Trophoblast cell (in vitro differentiated cells and primary cell): ENCODE measurements around the gene TPD52L2.

Experiments used
- DNase-seq, 2 donors: peaks; one replicate each; pipeline ENCODE4 v3.0.0-alpha.2; 2016
- H2AFZ ChIP-seq: 2 replicates; pipeline ENCODE4 v1.6.1; 2013; ENCODE audit warnings: low read length, moderate library complexity, mild to moderate bottlenecking; ENCODE audit not compliant: insufficient read depth, poor library complexity
- H2AK5ac ChIP-seq: 2 replicates; pipeline ENCODE4 v1.6.1; 2013; ENCODE audit warnings: mild to moderate bottlenecking, low read length
- H2BK120ac ChIP-seq: 2 replicates; pipeline ENCODE4 v1.6.1; 2013; ENCODE audit warnings: low read length, mild to moderate bottlenecking, moderate library complexity; ENCODE audit not compliant: insufficient read depth, poor library complexity
- H2BK12ac ChIP-seq: 2 replicates; pipeline ENCODE4 v1.6.1; 2013; ENCODE audit warnings: mild to moderate bottlenecking, low read length, moderate library complexity
- H2BK5ac ChIP-seq: 2 replicates; pipeline ENCODE4 v1.6.1; 2013; ENCODE audit warnings: low read length, low read depth, moderate library complexity, mild to moderate bottlenecking; ENCODE audit not compliant: poor library complexity
- H3K14ac ChIP-seq: 2 replicates; pipeline ENCODE4 v1.6.1; 2013; ENCODE audit warnings: mild to moderate bottlenecking, low read length
- H3K18ac ChIP-seq: 2 replicates; pipeline ENCODE4 v1.6.1; 2013; ENCODE audit warnings: mild to moderate bottlenecking, low read length
- H3K23ac ChIP-seq: 2 replicates; pipeline ENCODE4 v1.6.1; 2013; ENCODE audit warnings: low read length
- H3K27ac ChIP-seq: 2 replicates; pipeline ENCODE4 v1.5.1; 2013; ENCODE audit warnings: low read depth, mild to moderate bottlenecking, inconsistent platforms, low read length, moderate library complexity
- H3K27me3 ChIP-seq: 2 replicates; pipeline ENCODE4 v1.6.1; 2013; ENCODE audit warnings: inconsistent platforms, mild to moderate bottlenecking, low read length, moderate library complexity; ENCODE audit not compliant: insufficient read depth
- H3K36me3 ChIP-seq, 2 experiments: 1 replicate in 1 of 2; 2 replicates in 1 of 2; pipeline ENCODE4 v1.6.1; 2013; ENCODE audit warnings: low read length in 2 of 2, mild to moderate bottlenecking in 2 of 2, moderate library complexity in 1 of 2; ENCODE audit not compliant: insufficient read depth in 2 of 2, control insufficient read depth in 1 of 2
- H3K4ac ChIP-seq: 2 replicates; pipeline ENCODE4 v1.6.1; 2013; ENCODE audit warnings: low read depth, mild to moderate bottlenecking, low read length, moderate library complexity
- H3K4me1 ChIP-seq, 2 experiments: 1 replicate in 1 of 2; 2 replicates in 1 of 2; pipeline ENCODE4 v1.6.1; 2013; ENCODE audit warnings: low read length in 2 of 2, mild to moderate bottlenecking in 2 of 2, moderate library complexity in 1 of 2; ENCODE audit not compliant: insufficient read depth in 2 of 2, control insufficient read depth in 1 of 2
- H3K4me2 ChIP-seq: 2 replicates; pipeline ENCODE4 v1.6.1; 2013; ENCODE audit warnings: inconsistent platforms, mild to moderate bottlenecking, low read length, moderate library complexity
- H3K4me3 ChIP-seq: 2 replicates; pipeline ENCODE4 v1.5.1; 2013; ENCODE audit warnings: mild to moderate bottlenecking, low read depth, low read length, inconsistent platforms
- H3K79me1 ChIP-seq: one replicate; pipeline ENCODE4 v1.6.1; 2013; ENCODE audit warnings: low read length
- H3K79me2 ChIP-seq: 2 replicates; pipeline ENCODE4 v1.6.1; 2013; ENCODE audit warnings: low read length, mild to moderate bottlenecking; ENCODE audit not compliant: control insufficient read depth, insufficient read depth, poor library complexity
- H3K9ac ChIP-seq: 2 replicates; pipeline ENCODE4 v1.6.1; 2013; ENCODE audit warnings: mild to moderate bottlenecking, low read length
- H3K9me3 ChIP-seq: 2 replicates; pipeline ENCODE4 v1.6.1; 2013; ENCODE audit warnings: low read depth, mild to moderate bottlenecking, control low read depth, inconsistent platforms, low read length; ENCODE audit not compliant: insufficient read depth
- H4K12ac ChIP-seq: 2 replicates; pipeline ENCODE4 v1.6.1; 2013; ENCODE audit warnings: low read depth, mild to moderate bottlenecking, low read length, moderate library complexity
- H4K8ac ChIP-seq: 2 replicates; pipeline ENCODE4 v1.6.1; 2013; ENCODE audit warnings: low read depth, mild to moderate bottlenecking, low read length, moderate library complexity
- H4K91ac ChIP-seq: one replicate; pipeline ENCODE4 v1.6.1; 2013; ENCODE audit warnings: low read depth, mild to moderate bottlenecking, low read length, moderate library complexity
- WGBS: extraction: QIAGEN DNeasy Blood & Tissue Kit; methylation state at CpG from one replicate; pipeline ENCODE4 v1.1.7; 2013; ENCODE audit warnings: missing lambda C conversion rate; ENCODE audit not compliant: insufficient read length, insufficient coverage; ENCODE audit errors: extremely low coverage; 5-methylcytosine and 5-hydroxymethylcytosine counted together

Gene TPD52L2

GRCh38 chr20:63837479-63837878 lies 27.6 kb upstream of the TPD52L2 start:
- Histone ChIP-seq H3K9ac (no peak overlapping the region), H3K4me1 (peaks cover 20 to 25% of the 10 kb centered on the region in 2 experiments), H4K12ac (no peak overlapping the region), H3K4ac (no peak overlapping the region), H3K27me3 (no peaks in the 10 kb centered on the region), H3K18ac (no peak overlapping the region), H3K4me2 (no peak overlapping the region), H4K91ac (no peak overlapping the region), H4K8ac (no peak overlapping the region), H2AFZ (no peak overlapping the region), H3K23ac (no peak overlapping the region), H3K9me3 (peaks cover 2% of the 10 kb centered on the region), H3K36me3 (no peaks in the 10 kb centered on the region), H2BK120ac (no peak overlapping the region), H3K4me3 (no peak overlapping the region), H3K79me2 (no peaks in the 10 kb centered on the region), H2AK5ac (no peak overlapping the region), H3K79me1 (peaks cover 12% of the 10 kb centered on the region), H2BK12ac (no peak overlapping the region), H3K27ac (no peak overlapping the region), H3K14ac (no peak overlapping the region), H2BK5ac (no peak overlapping the region)
- DNase-seq, result peak in 1 of 2 donors; percentile 26
- no CpG with 5 or more reads among the region's 8 CpGs for WGBS

DNA sequence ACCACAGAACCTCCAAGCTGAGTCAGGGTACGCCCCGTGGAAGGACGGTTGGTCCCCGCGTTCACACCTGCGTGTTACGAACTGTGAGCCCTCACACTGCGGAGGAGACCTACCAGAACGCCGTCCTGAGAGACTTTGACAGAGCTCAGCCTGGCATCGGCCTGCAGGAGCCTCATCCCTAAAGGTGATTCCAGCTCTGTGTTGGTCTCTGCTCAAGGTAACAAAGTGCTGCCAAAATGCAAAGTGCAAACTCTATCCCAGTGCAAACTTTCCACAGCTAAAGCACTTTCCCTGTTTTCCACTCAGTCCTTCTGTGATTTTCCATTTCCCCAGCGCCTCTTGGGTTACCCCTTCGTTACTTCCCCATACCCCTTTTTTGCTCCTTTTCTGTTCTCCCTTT lies 25.4 kb upstream of the TPD52L2 start:
- Histone ChIP-seq H3K23ac (no peak overlapping the region), H4K12ac (no peak overlapping the region), H3K4me1 (peaks cover 12 to 19% of the 10 kb centered on the region in 2 experiments), H3K27ac (no peak overlapping the region), H3K36me3 (no peaks in the 10 kb centered on the region), H4K91ac (no peak overlapping the region), H3K27me3 (no peaks in the 10 kb centered on the region), H3K4me2 (no peak overlapping the region), H3K79me2 (no peaks in the 10 kb centered on the region), H4K8ac (no peak overlapping the region), H2BK5ac (no peak overlapping the region), H3K18ac (no peak overlapping the region), H3K4ac (no peak overlapping the region), H2BK120ac (no peak overlapping the region), H3K79me1 (peaks cover 8% of the 10 kb centered on the region), H3K4me3 (no peak overlapping the region), H3K9ac (no peak overlapping the region), H2AFZ (no peak overlapping the region), H2AK5ac (peak overlapping the region; percentile 15), H2BK12ac (peak overlapping the region; percentile 24), H3K14ac (no peak overlapping the region), H3K9me3 (peaks cover 2% of the 10 kb centered on the region)
- WGBS, result no CpG with 5 or more reads among the region's 13 CpGs
- DNase-seq, result no peak

DNA sequence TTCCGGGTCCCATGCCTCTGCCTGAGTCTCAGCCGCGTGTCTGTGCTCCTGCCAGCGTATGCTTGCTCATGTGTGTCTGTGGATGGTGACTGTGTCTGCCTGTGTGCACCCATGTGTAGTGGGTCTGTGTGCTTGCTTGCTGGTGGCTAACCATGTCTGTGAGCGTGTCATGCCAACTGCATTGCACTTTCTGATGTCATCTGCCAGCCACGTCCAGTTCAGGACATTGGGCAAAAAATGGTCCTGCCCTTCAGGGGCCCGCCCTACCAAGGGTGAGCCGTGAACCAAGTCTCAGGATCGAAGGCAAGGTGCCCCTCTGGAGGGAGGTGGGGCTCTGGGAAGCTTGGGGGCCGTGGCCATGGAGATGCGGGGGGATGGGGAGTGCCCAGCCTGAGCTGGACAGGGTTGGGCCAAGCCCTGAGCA lies 24.7 kb upstream of the TPD52L2 start:
- no peak overlapping the region for H2BK120ac ChIP-seq
- peaks cover 6% of the 10 kb centered on the region for H3K79me1 ChIP-seq
- no peak overlapping the region for H2AFZ ChIP-seq
- peak overlapping the region; percentile 25 for H3K18ac ChIP-seq
- no peak overlapping the region for H3K27ac ChIP-seq
- peak overlapping the region; percentile 31 for H2AK5ac ChIP-seq
- H2BK12ac ChIP-seq, result peak overlapping the region; percentile 27
- H3K23ac ChIP-seq, result no peak overlapping the region
- H4K91ac ChIP-seq, result no peak overlapping the region
- H4K12ac ChIP-seq, result no peak overlapping the region
- H3K27me3 ChIP-seq, result no peaks in the 10 kb centered on the region
- H2BK5ac ChIP-seq, result peak overlapping the region; percentile 7
- peaks cover 2% of the 10 kb centered on the region for H3K9me3 ChIP-seq
- no peaks in the 10 kb centered on the region for H3K79me2 ChIP-seq
- no peak overlapping the region for H4K8ac ChIP-seq
- H3K14ac ChIP-seq, result peak overlapping the region; percentile 50
- WGBS, result no CpG with 5 or more reads among the region's 11 CpGs
- H3K4me1 ChIP-seq, result peaks cover 8 to 12% of the 10 kb centered on the region in 2 experiments
- H3K36me3 ChIP-seq, result no peaks in the 10 kb centered on the region
- no peak overlapping the region for H3K4ac ChIP-seq
- no peak for DNase-seq
- no peak overlapping the region for H3K9ac ChIP-seq
- peak overlapping the region; percentile 18 for H3K4me3 ChIP-seq
- no peak overlapping the region for H3K4me2 ChIP-seq

- no peak overlapping the region for H3K14ac ChIP-seq
Observed at GRCh38 chr20:63842258-63842657, 22.8 kb upstream of the TPD52L2 start.

More at GRCh38 chr20:63842258-63842657, 22.8 kb upstream of the TPD52L2 start:
- peaks cover 16 to 22% of the 10 kb centered on the region in 2 experiments for H3K4me1 ChIP-seq
- H3K79me2 ChIP-seq, result no peaks in the 10 kb centered on the region
- no peak overlapping the region for H3K9ac ChIP-seq
- H3K27me3 ChIP-seq, result no peaks in the 10 kb centered on the region
- H3K79me1 ChIP-seq, result peaks cover 14% of the 10 kb centered on the region
- H3K23ac ChIP-seq, result no peak overlapping the region
- no peak overlapping the region for H2AK5ac ChIP-seq
- H2AFZ ChIP-seq, result no peak overlapping the region
- H2BK120ac ChIP-seq, result no peak overlapping the region
- H4K91ac ChIP-seq, result no peak overlapping the region
- no peak overlapping the region for H4K12ac ChIP-seq
- peaks cover 2% of the 10 kb centered on the region for H3K9me3 ChIP-seq
- H4K8ac ChIP-seq, result no peak overlapping the region
- H2BK12ac ChIP-seq, result no peak overlapping the region
- no peak overlapping the region for H3K4me2 ChIP-seq
- H3K36me3 ChIP-seq, result no peaks in the 10 kb centered on the region
- no peak overlapping the region for H3K27ac ChIP-seq
- H3K4me3 ChIP-seq, result no peak overlapping the region
- no CpG with 5 or more reads among the region's 9 CpGs for WGBS
- no peak overlapping the region for H3K4ac ChIP-seq
- no peak for DNase-seq
- H3K18ac ChIP-seq, result no peak overlapping the region
- H2BK5ac ChIP-seq, result no peak overlapping the region
